HUES48 (cell line): ENCODE data around the gene ABTB1.
"Not testable (repeated sequence)": the region's sequence is repeated elsewhere in the genome, so short reads cannot be mapped to it uniquely, and the experiment has no call there.

Experiments used
- H3K27ac ChIP-seq: one replicate; pipeline ENCODE4 v1.7.0; 2013; ENCODE audit warnings: low read depth, low read length, inconsistent platforms
- H3K27me3 ChIP-seq: 2 replicates; pipeline ENCODE4 v1.6.1; 2013; ENCODE audit warnings: mild to moderate bottlenecking, low read length; ENCODE audit not compliant: control insufficient read depth, insufficient read depth
- H3K36me3 ChIP-seq: 2 replicates; pipeline ENCODE4 v1.6.1; 2013; ENCODE audit warnings: low read length; ENCODE audit not compliant: control insufficient read depth, insufficient read depth
- H3K4me1 ChIP-seq: 2 replicates; pipeline ENCODE4 v1.6.1; 2013; ENCODE audit warnings: mild to moderate bottlenecking, low read length; ENCODE audit not compliant: control insufficient read depth, insufficient read depth
- H3K4me3 ChIP-seq: 2 replicates; pipeline ENCODE4 v1.5.1; 2013; ENCODE audit warnings: mild to moderate bottlenecking, low read depth, low read length
- H3K9ac ChIP-seq: 2 replicates; pipeline ENCODE4 v1.6.1; 2013; ENCODE audit warnings: mild to moderate bottlenecking, low read depth, low read length, moderate library complexity
- H3K9me3 ChIP-seq: 2 replicates; pipeline ENCODE4 v1.6.1; 2013; ENCODE audit warnings: low read length; ENCODE audit not compliant: control insufficient read depth, insufficient read depth

Gene ABTB1

DNA sequence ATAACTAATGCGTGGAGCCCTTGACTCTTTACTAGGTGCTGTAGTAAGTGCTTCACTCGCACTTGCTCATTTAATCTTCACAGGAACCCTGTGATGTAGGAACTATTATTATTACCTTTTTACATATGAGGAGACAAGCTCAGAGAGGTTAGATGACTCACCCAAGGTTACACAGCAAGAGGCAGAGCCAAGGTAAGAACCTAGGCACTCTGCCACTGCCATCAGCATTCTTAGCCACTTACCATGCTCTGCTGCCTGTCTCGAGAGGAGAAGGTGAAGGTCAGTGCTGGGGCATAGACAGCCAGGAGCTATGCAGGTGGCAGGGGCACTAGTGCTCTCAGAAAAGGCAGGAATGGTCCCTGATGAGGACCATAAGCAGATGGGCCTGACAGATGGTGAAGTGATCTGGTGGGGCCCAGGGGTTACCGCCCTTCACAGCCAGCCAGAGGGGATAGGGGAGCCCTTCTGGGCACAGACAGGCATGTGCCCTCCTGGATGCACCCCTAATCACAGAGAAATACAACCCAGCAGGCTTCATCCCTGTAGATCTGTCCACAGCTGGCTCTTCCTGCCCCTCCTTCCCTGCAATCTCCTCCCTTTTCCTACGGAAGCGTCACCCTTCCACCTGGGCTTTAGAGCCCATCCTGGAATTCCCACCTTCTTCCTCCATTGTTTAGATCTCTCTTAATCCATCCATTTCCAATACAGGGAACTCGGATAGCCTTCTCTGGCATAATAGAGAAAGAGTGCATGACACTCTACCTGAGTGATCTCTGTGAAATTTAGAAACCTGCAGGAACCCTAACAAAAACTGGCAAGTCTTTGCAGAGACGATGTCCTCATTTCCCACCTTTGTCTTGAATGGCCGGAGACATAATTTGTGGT, 26.9 kb downstream of the ABTB1 start:
- no peaks in the 10 kb centered on the region for H3K36me3 ChIP-seq
- H3K27ac ChIP-seq = no peak overlapping the region
- H3K27me3 ChIP-seq = no peaks in the 10 kb centered on the region
- H3K9ac ChIP-seq = no peak overlapping the region
- H3K4me1 ChIP-seq = peaks cover 3% of the 10 kb centered on the region; the same call in 1 of the 2 replicates
- H3K9me3 ChIP-seq = no peaks in the 10 kb centered on the region
- H3K4me3 ChIP-seq = no peak overlapping the region

DNA sequence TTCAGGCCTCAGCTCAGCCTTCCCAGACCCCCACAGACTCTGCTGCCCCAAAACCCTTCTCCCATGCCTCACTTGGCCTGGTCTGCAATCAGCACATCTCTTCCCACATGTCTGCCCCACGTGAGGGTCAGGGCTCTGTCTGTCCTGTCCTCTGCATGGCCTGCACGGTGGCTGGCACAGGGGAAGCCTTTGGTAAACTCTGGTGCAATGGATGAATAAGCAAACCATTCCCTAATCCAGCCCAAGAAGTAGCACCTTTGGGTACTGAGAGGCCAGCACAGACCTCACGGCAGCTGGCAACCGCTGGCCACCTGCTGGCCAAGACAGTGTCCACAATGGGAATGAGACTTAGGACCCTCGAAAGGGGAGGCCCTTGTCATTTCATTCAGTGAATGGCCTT, 27.7 kb downstream of the ABTB1 start:
- no peaks in the 10 kb centered on the region for H3K36me3 ChIP-seq
- H3K27ac ChIP-seq = no peak overlapping the region
- H3K9ac ChIP-seq = no peak overlapping the region
- no peak overlapping the region for H3K4me3 ChIP-seq
- H3K4me1 ChIP-seq = peaks cover 3% of the 10 kb centered on the region; the same call in 1 of the 2 replicates
- no peaks in the 10 kb centered on the region for H3K9me3 ChIP-seq
- no peaks in the 10 kb centered on the region for H3K27me3 ChIP-seq

DNA sequence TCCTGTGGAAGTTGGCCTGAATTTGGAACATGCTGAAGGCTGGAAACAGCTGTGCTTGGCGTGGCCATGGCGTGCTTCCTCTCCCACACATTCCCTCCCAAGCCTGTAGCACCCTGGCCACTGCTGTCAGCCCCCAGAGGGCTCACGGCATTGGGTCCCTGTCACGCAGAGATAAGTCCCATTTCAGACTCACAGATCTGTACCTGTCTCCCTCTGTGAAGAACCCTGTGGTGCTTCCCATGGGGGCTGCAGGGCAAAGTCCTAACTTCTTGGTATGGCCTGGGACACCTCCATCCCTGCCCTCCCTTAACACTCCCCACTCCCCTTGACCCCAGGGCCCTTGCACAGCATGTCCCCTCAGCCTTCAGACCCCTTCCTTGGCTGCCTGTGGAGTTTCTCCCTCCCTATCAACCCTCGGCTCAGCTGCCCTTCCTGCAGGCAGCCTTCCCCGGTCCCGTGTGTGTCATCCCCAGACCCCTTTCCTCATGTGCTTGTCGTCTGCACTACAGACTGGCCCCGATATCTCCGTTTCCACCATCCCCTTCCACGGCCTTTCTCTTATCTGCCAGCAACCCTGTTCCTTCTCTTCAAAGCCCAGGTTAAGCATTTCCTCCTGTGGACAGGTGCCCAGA, 28.6 kb downstream of the ABTB1 start:
- Histone ChIP-seq H3K36me3 (no peaks in the 10 kb centered on the region), H3K27ac (no peak overlapping the region), H3K27me3 (no peaks in the 10 kb centered on the region), H3K9ac (no peak overlapping the region), H3K4me3 (no peak overlapping the region), H3K9me3 (no peaks in the 10 kb centered on the region), H3K4me1 (peaks cover 3% of the 10 kb centered on the region; the same call in 1 of the 2 replicates)

- H3K4me3 ChIP-seq = no peak overlapping the region
- H3K9ac ChIP-seq = no peak overlapping the region
- H3K27me3 ChIP-seq = no peaks in the 10 kb centered on the region
- H3K36me3 ChIP-seq = no peaks in the 10 kb centered on the region
- no peak overlapping the region for H3K27ac ChIP-seq
- H3K9me3 ChIP-seq = no peaks in the 10 kb centered on the region
- peaks cover 3% of the 10 kb centered on the region; the same call in 1 of the 2 replicates for H3K4me1 ChIP-seq
Observed at GRCh38 chr3:127702151-127702578, 29.4 kb downstream of the ABTB1 start.

DNA sequence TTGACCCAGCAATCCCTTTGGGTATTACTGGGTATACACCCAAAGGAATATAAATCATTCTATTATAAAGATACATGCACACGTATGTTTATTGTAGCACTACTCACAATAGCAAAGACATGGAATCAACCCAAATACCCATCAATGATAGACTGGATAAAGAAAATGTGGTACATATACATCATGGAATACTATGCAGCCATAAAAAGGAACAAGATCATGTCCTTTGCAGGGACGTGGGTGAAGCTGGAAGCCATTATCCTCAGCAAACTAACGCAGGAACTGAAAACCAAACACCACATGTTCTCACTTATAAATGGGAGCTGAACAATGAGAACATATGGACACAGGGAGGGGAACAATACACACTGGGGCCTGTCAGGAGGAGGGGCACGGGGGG, 32.1 kb downstream of the ABTB1 start:
- not testable (repeated sequence) for H3K9me3 ChIP-seq, H3K27me3 ChIP-seq, H3K4me3 ChIP-seq, H3K9ac ChIP-seq, H3K27ac ChIP-seq, H3K36me3 ChIP-seq
- H3K4me1 ChIP-seq = peaks cover 11% of the 10 kb centered on the region

DNA sequence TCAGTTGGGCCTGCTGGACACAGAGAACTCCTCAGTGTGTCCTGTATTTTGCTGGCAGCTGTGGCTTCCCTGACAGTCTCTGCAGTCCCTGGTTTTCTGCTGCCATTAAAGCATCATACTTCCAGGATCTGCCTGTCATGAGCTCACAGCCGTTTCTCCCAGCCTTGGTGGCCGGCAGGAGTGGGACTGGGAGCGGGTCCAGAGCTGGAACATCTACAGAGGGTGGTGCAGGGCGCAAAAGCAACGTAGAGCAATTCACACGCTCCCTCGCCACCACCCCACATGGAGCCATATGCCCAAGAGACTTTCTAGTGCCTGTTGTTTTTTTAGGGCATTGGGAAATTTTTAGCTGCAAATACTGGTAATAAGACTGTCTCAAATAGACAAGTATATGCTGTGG, 33.6 kb downstream of the ABTB1 start:
- peaks cover 17% of the 10 kb centered on the region for H3K4me1 ChIP-seq
- H3K4me3 ChIP-seq = no peak overlapping the region
- H3K27me3 ChIP-seq = no peaks in the 10 kb centered on the region
- no peaks in the 10 kb centered on the region for H3K9me3 ChIP-seq
- no peaks in the 10 kb centered on the region for H3K36me3 ChIP-seq
- H3K27ac ChIP-seq = no peak overlapping the region
- no peak overlapping the region for H3K9ac ChIP-seq

- Histone ChIP-seq H3K9ac (no peak overlapping the region), H3K4me1 (peaks cover 18% of the 10 kb centered on the region), H3K4me3 (no peak overlapping the region), H3K36me3 (no peaks in the 10 kb centered on the region), H3K27me3 (no peaks in the 10 kb centered on the region), H3K9me3 (no peaks in the 10 kb centered on the region), H3K27ac (no peak overlapping the region)
Observed at GRCh38 chr3:127706785-127707351, 34.1 kb downstream of the ABTB1 start.

DNA sequence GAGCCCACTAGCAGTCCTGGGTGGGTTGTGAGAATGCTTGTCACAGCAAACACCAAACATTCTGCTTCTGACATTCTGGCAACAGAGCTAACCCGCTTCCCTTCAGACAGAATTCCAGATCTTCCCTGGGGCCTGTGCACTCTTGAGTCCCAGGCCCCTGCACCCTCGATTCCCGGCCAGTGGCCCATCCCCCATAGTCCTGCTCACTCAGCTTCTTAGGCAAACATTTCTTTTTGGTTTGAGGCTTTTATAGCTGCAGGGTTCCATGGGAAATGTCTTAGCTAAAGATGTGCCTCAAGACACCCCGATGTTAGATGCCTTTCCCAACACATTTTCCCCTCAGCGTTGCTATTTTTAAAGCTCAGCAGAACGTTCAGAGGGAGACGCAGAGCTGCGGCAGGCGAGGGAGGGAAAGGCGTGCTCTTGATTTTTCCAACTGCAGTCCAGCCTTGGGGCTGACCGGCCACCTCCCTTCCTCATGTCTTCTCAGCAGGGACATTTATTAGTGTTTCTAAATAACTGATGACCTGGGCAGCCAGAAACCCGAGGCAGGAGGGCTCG, 35.2 kb downstream of the ABTB1 start:
- Histone ChIP-seq H3K27ac (no peak overlapping the region), H3K27me3 (no peaks in the 10 kb centered on the region), H3K9ac (no peak overlapping the region), H3K36me3 (no peaks in the 10 kb centered on the region), H3K4me3 (no peak overlapping the region), H3K4me1 (peaks cover 18% of the 10 kb centered on the region), H3K9me3 (no peaks in the 10 kb centered on the region)

GRCh38 chr3:127708837-127709236, 36.1 kb downstream of the ABTB1 start:
- Histone ChIP-seq H3K27me3 (no peaks in the 10 kb centered on the region), H3K36me3 (no peaks in the 10 kb centered on the region), H3K4me3 (no peak overlapping the region), H3K4me1 (peaks cover 16% of the 10 kb centered on the region), H3K9me3 (no peaks in the 10 kb centered on the region), H3K9ac (no peak overlapping the region), H3K27ac (no peak overlapping the region)

DNA sequence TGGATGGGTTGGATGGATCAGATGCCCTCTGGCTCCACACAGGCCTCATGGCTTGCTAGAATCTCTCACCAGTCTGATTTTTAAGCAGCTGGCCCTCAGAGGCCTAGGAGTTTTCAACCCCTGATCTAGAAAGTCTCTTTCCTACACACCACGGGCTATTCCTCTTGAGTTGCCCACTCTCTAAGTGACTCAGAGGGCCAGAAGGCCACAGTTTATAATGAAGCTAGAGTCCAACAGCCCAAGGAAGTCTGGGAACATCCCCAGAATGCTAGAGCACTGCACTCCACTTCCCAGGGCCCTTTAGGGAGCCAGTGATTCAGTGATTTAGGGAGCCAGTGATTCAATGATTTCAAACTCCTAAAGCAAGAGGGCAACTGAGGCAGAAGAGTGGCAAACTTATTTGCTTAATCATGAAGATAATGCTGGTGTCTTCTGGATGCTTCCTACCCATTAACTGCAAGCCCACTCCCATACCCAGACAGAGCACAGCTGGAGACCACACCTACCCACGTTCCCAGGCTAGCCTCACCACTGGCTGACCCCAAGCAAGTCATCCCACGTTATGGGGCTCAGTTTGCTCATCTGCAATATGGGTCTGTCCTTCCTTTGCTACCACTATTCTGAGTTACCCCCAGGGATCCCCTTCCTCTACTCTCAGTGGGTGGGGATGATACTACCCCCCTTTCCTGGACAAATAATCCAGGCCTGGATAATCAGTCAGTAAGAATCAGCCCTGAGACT, 36.7 kb downstream of the ABTB1 start:
- H3K27me3 ChIP-seq = no peaks in the 10 kb centered on the region
- H3K27ac ChIP-seq = no peak overlapping the region
- no peak overlapping the region for H3K9ac ChIP-seq
- no peak overlapping the region for H3K4me3 ChIP-seq
- no peaks in the 10 kb centered on the region for H3K9me3 ChIP-seq
- peaks cover 16% of the 10 kb centered on the region for H3K4me1 ChIP-seq
- no peaks in the 10 kb centered on the region for H3K36me3 ChIP-seq
